Psoas muscle (tissue), 8 donors: ENCODE results near the gene DYNLL1. TPM values are rescaled to one million over a fixed set of nuclear protein-coding genes. Genes with fewer than 3 reads are reported as not detected.
A peak's percentile ranks its signal among the peaks of the same experiment; 100 is the strongest.

Source experiments
- ATAC-seq, 4 donors: fragments of 200-7000 bp; cut with Tn5 transposase; one replicate each; pipeline ENCODE4 v1.9.1; 2020; ENCODE audit warnings: moderate library complexity in 3 of 4, mild to moderate bottlenecking in 2 of 4
- DNase-seq, 2 donors: peaks; one replicate each; pipeline ENCODE4 v3.0.0-alpha.2; 2020
- H3K27ac ChIP-seq: fragments of 200-600 bp; one replicate; pipeline ENCODE4 v1.8.0; 2022
- H3K27me3 ChIP-seq, 3 donors: fragments of 200-600 bp in 1 of 3; one replicate each; pipeline versions ENCODE4 v1.6.1 to v1.8.0; 2013 to 2022; ENCODE audit warnings: low read length in 2 of 3, mild to moderate bottlenecking in 2 of 3, moderate library complexity in 1 of 3; ENCODE audit not compliant: insufficient read depth in 3 of 3
- H3K36me3 ChIP-seq, 2 donors: fragments of 200-600 bp in 1 of 2; one replicate each; pipeline versions ENCODE4 v1.6.1 to v1.8.0; 2013 to 2022; ENCODE audit warnings: low read depth in 1 of 2, mild to moderate bottlenecking in 1 of 2, moderate library complexity in 1 of 2; ENCODE audit not compliant: insufficient read depth in 1 of 2
- H3K4me1 ChIP-seq: fragments of 200-600 bp; one replicate; pipeline ENCODE4 v1.8.0; 2022
- H3K4me3 ChIP-seq: fragments of 200-600 bp; one replicate; pipeline ENCODE4 v1.8.0; 2022; ENCODE audit warnings: mild to moderate bottlenecking
- H3K9me3 ChIP-seq: fragments of 200-600 bp; one replicate; pipeline ENCODE4 v1.8.0; 2022
- CTCF ChIP-seq: fragments of 200-600 bp; IDR thresholded peaks from one replicate; pipeline ENCODE4 v1.8.0; 2022; ENCODE audit warnings: antibody characterized with exemption
- WGBS, 3 donors: extraction: QIAGEN DNeasy Blood & Tissue Kit; methylation state at CpG; one replicate each; pipeline versions ENCODE4 v1.1.6 to v1.1.7; 2013; 5-methylcytosine and 5-hydroxymethylcytosine counted together
- intact Hi-C, 2 donors: fragments of 100-400 bp; cut with DNase I; formaldehyde crosslinking; loops; one replicate each; pipeline versions ENCODE4 v1.11.0 to v1.14.2; 2022
- polyA plus RNA-seq, 3 donors: library from polyadenylated mRNA; stranded (reverse); fragments of 200-250 nt; gene quantifications; one replicate each; pipeline ENCODE4 v1.2.3, GENCODE V29; 2013
- total RNA-seq, 4 donors: library from RNA; stranded (reverse); fragmentation: NEBNext Ultra II Directional in 2 of 4; extraction: Animal tissue kit (Norgen Biotek cat#: 25700) in 2 of 4; gene quantifications; one replicate each; pipeline versions ENCODE4 v1.2.1 to v1.2.4, GENCODE V29; 2021 to 2023
- donor health status: healthy with polysubstance abuse.
- donor health status: DM: no; HTN: no; CAD: no; lungs with moderate emphysema.
- donor health status: Bipolar disorder and iron deficiency.
- donor health status: healthy.
- donor health status: DM: yes; HTN: yes; CAD: no.
- donor health status: DM: no; HTN: no; CAD: no.
- donor health status: DM: no; HTN: no; CAD: no.
- donor health status: DM: yes; HTN: yes; CAD: no.

DYNLL1 gene
- total and polyA plus RNA-seq, 7 donors, result 30.1 to 155 (median 80.8) TPM

DNA sequence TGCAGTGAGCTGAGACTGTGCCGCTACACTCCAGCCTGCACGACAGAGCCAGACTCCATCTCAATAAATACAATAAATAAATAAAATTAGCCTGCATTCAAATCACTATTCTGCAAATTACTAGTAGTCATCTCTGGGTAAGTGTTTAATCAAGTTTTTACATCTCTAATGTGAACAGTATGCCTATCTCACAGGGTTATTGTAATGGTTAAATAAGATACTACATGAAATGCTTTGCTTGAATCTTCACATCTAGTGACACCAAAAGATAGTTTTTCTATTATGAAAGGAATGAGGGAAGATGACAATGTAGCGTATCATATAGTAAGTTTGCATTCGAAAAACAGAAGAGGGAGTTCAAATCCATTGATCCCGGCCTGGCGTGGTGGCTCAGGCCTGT lies 28.5 kb upstream of the DYNLL1 start:
- Histone ChIP-seq H3K4me1 (peaks cover 20% of the 10 kb centered on the region), H3K4me3 (peak overlapping the region; percentile 1), H3K27ac (no peak overlapping the region), H3K27me3 (no peaks in the 10 kb centered on the region), H3K36me3 (peaks cover 23 to 50% of the 10 kb centered on the region in 2 donors), H3K9me3 (no peaks in the 10 kb centered on the region)
- WGBS, 3 donors, result 91 to 94% (median 93%) methylated on average over 6 of the region's 6 CpGs
- ATAC-seq (no peak), DNase-seq (no peak)
- no peak for TF ChIP-seq CTCF
- intact Hi-C loops, result no loop called here

DNA sequence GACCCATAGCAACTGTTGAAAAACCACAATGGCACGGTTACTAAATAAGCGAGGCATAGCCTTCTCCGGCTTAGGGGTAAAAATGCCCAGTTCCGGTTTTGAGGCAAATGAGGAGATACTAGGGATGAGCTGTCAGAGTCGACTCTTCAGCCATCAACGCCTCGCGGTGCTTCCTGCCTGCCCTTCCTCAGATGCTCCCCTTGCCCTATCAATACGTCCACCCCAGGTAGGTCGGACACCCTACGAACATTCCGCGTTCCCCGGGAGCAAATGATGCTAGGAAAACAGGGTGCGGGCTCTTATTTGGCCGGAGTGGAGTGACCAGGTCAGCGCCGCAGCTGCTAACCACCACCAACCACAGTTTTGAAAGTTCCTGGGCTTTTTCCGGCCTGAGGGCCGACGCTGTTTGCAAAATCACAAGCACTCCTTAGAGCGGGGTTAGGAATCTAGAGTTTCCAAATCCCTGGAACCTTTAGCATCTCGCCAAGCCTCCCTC lies 27.5 kb upstream of the DYNLL1 start:
- 3 to 6% (median 4%) methylated on average over 23 of the region's 23 CpGs for WGBS, 3 donors
- DNase-seq (peak; percentile 27 to 62), ATAC-seq (peak in 2 of 4 donors; percentile 2 to 21)
- Histone ChIP-seq H3K4me1 (peaks cover 20% of the 10 kb centered on the region), H3K27ac (peak overlapping the region; percentile 93), H3K4me3 (peak overlapping the region; percentile 97), H3K27me3 (no peaks in the 10 kb centered on the region), H3K36me3 (peaks cover 17 to 41% of the 10 kb centered on the region in 2 donors), H3K9me3 (no peaks in the 10 kb centered on the region)
- TF ChIP-seq CTCF, result no peak
- intact Hi-C loops, result no loop called here

- peaks cover 20% of the 10 kb centered on the region for H3K4me1 ChIP-seq
- peak; percentile 18 to 41 (median 25) for ATAC-seq
- 0% methylated on average over 46 to 56 of the region's 57 CpGs for WGBS, 3 donors
Observed at GRCh38 chr12:120468821-120469449, 27.0 kb upstream of the DYNLL1 start.

GRCh38 chr12:120469450-120470149 lies 26.3 kb upstream of the DYNLL1 start, which contains the start of gene SRSF9:
Gene SRSF9 (minus strand): TSS chr12:120469748. CDS start chr12:120469609, 139 bp downstream.
- H3K36me3 ChIP-seq, result peaks cover 10 to 29% of the 10 kb centered on the region in 2 donors
- no peaks in the 10 kb centered on the region for H3K27me3 ChIP-seq
- peak within 1 kb of the TSS; percentile 97 for H3K4me3 ChIP-seq
- DNase-seq (peak; percentile 96 to 98), ATAC-seq (peak; percentile 97)
- peaks cover 20% of the 10 kb centered on the region for H3K4me1 ChIP-seq
- intact Hi-C loops, result no loop called here
- peak within 1 kb of the TSS; percentile 93 for H3K27ac ChIP-seq
- TF ChIP-seq CTCF, result peak; percentile 89
- 0 to 1% (median 1%) methylated on average over 66 to 88 of the region's 88 CpGs for WGBS, 3 donors
- no peaks in the 10 kb centered on the region for H3K9me3 ChIP-seq

More at GRCh38 chr12:120468821-120469449, 27.0 kb upstream of the DYNLL1 start:
- no peak for TF ChIP-seq CTCF
- peak; percentile 39 to 64 for DNase-seq
- intact Hi-C loops, result no loop called here
- peak overlapping the region; percentile 97 for H3K4me3 ChIP-seq
- peaks cover 12 to 35% of the 10 kb centered on the region in 2 donors for H3K36me3 ChIP-seq
- H3K9me3 ChIP-seq, result no peaks in the 10 kb centered on the region
- H3K27ac ChIP-seq, result peak overlapping the region; percentile 93
- no peaks in the 10 kb centered on the region for H3K27me3 ChIP-seq
